ENCODE measurements around the gene IPO5.

DNA sequence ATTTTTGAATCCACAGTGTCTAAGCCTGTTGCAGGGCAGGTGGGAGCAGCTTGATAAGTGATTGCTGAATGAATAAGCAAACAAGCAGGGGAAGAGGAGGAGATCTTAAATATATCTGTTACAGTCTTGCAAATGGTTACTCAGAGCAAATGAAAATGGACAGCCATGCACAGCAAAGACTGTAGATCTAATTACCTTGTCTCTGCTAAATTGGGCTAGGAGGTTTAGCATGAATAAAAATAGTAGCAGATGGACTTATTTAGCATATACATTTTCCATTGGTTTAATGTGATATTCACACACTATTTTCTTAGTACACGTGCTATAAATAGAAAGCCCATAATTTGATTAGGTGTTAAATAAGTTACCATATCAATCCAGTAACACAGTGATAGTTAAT lies 116.5 kb downstream of the IPO5 start:
- TF ChIP-seq NANOG (IDR thresholded peaks at IDR 0.05; ENCODE audit: insufficient read depth, low read depth, low read length, poor library complexity, severe bottlenecking) (no peak), CTCF (IDR thresholded peaks at IDR 0.05; ENCODE audit: control extremely low read depth in 1 of 3, insufficient read depth in 1 of 3, low read depth in 1 of 3, low read length in 3 of 3) (no peak), SRF (IDR thresholded peaks at IDR 0.05; ENCODE audit: low read depth, low read length) (no peak), POLR2AphosphoS5 (IDR thresholded peaks at IDR 0.05; ENCODE audit: low read depth, low read length) (no peak), CBX8 (IDR thresholded peaks at IDR 0.05; ENCODE audit: borderline replicate concordance, low read depth, low read length) (no peak)
